HCT116 (cell line): ENCODE measurements around the gene TRAM1L1.
A peak's percentile ranks its signal among the peaks of the same experiment; 100 is the strongest.

Experiments used
- CBX3 ChIP-seq: IDR thresholded peaks from 2 replicates; pipeline ENCODE4 v1.6.1; 2012; ENCODE audit warnings: low read depth
- CEBPB ChIP-seq: IDR thresholded peaks from 2 replicates; pipeline ENCODE4 v1.6.1; 2012; ENCODE audit warnings: low read depth
- EZH2 ChIP-seq: fragments of 200-600 bp; sonication (generic); IDR thresholded peaks from 2 replicates; pipeline ENCODE4 v1.6.1; 2017; ENCODE audit warnings: antibody characterized with exemption, mixed run types
- JUND ChIP-seq: IDR thresholded peaks from 2 replicates; pipeline ENCODE4 v1.6.1; 2012
- POLR2A ChIP-seq: IDR thresholded peaks from 2 replicates; pipeline ENCODE4 v1.7.0; 2011; ENCODE audit warnings: borderline replicate concordance; ENCODE audit not compliant: insufficient read depth, insufficient read length; ENCODE audit errors: extremely low read depth
- POLR2AphosphoS5 ChIP-seq: IDR thresholded peaks from 2 replicates; pipeline ENCODE4 v1.6.1; 2011; ENCODE audit warnings: mild to moderate bottlenecking, low read depth, low read length, moderate library complexity
- SIN3A ChIP-seq: IDR thresholded peaks from 2 replicates; pipeline ENCODE4 v1.6.1; 2012; ENCODE audit warnings: low read depth
- SRF ChIP-seq: IDR thresholded peaks from 2 replicates; pipeline ENCODE4 v1.6.1; 2012; ENCODE audit warnings: low read depth
- YY1 ChIP-seq: IDR thresholded peaks from 2 replicates; pipeline ENCODE4 v1.6.1; 2011; ENCODE audit warnings: low read length, low read depth, moderate library complexity, mild to moderate bottlenecking; ENCODE audit not compliant: insufficient replicate concordance; ENCODE audit errors: extremely low read depth
- ZNF274 ChIP-seq: fragments of 200-500 bp; sonication (Bioruptor generic); IDR thresholded peaks from 2 replicates; pipeline ENCODE4 v1.6.1; 2014; ENCODE audit warnings: mild to moderate bottlenecking, low read depth, low read length, inconsistent platforms
- TF ChIP-seq, protein P1 (sequence below), 3 experiments: fragments of 200-600 bp in 1 of 3; sonication (generic) in 1 of 3; IDR thresholded peaks in 2 of 3; conservative IDR thresholded peaks in 1 of 3; 2 replicates each; pipeline ENCODE4 v1.5.1; 2012 to 2017; ENCODE audit warnings: low read depth in 2 of 3, low read length in 2 of 3, antibody characterized with exemption in 1 of 3, borderline replicate concordance in 1 of 3, control low read depth in 1 of 3, mild to moderate bottlenecking in 1 of 3, mixed read lengths in 1 of 3, mixed run types in 1 of 3, moderate library complexity in 1 of 3; ENCODE audit not compliant: insufficient read depth in 1 of 3
- TF ChIP-seq, protein P2 (sequence below): IDR thresholded peaks from 2 replicates; pipeline ENCODE4 v1.6.1; 2011; ENCODE audit warnings: mild to moderate bottlenecking, low read length, moderate library complexity; ENCODE audit not compliant: insufficient replicate concordance; ENCODE audit errors: extremely low read depth
- TF ChIP-seq, protein P3 (sequence below): IDR thresholded peaks from 2 replicates; pipeline ENCODE4 v1.6.1; 2012
- TF ChIP-seq, protein P4 (sequence below): IDR thresholded peaks from 2 replicates; pipeline ENCODE4 v1.6.1; 2012; ENCODE audit warnings: low read depth

DNA sequence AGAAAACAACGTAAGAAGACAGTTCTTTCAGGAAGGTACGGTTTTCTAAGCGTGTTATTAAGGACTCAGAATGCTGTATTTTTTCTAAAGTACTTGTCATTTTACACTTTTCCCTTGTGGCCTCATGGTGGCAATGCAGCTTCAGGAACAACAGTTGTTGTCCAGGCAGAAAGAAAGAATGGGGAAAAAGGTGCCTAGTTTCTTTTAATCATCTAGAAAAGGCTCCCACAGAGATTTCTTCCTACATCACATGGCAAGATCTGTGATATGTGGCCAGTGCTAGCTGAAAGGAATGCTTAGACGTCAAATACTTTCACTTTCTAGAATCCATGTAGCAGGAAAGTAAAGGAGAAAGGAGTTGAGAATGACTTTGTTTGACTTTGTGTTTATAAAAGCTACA, 49.0 kb upstream of the TRAM1L1 start:
- TF ChIP-seq, protein P1, sequence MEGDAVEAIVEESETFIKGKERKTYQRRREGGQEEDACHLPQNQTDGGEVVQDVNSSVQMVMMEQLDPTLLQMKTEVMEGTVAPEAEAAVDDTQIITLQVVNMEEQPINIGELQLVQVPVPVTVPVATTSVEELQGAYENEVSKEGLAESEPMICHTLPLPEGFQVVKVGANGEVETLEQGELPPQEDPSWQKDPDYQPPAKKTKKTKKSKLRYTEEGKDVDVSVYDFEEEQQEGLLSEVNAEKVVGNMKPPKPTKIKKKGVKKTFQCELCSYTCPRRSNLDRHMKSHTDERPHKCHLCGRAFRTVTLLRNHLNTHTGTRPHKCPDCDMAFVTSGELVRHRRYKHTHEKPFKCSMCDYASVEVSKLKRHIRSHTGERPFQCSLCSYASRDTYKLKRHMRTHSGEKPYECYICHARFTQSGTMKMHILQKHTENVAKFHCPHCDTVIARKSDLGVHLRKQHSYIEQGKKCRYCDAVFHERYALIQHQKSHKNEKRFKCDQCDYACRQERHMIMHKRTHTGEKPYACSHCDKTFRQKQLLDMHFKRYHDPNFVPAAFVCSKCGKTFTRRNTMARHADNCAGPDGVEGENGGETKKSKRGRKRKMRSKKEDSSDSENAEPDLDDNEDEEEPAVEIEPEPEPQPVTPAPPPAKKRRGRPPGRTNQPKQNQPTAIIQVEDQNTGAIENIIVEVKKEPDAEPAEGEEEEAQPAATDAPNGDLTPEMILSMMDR (IDR thresholded peaks at IDR 0.05 in 2 of 3, conservative IDR thresholded peaks at IDR 0.05 in 1 of 3; ENCODE audit: borderline replicate concordance in 1 of 3, insufficient read depth in 1 of 3, low read depth in 2 of 3, low read length in 2 of 3), result peak; percentile 60 to 76 (median 73)
- no peak for TF ChIP-seq SIN3A
- TF ChIP-seq POLR2A, result no peak
- no peak for TF ChIP-seq JUND
- TF ChIP-seq POLR2AphosphoS5, result no peak
- TF ChIP-seq, protein P2, sequence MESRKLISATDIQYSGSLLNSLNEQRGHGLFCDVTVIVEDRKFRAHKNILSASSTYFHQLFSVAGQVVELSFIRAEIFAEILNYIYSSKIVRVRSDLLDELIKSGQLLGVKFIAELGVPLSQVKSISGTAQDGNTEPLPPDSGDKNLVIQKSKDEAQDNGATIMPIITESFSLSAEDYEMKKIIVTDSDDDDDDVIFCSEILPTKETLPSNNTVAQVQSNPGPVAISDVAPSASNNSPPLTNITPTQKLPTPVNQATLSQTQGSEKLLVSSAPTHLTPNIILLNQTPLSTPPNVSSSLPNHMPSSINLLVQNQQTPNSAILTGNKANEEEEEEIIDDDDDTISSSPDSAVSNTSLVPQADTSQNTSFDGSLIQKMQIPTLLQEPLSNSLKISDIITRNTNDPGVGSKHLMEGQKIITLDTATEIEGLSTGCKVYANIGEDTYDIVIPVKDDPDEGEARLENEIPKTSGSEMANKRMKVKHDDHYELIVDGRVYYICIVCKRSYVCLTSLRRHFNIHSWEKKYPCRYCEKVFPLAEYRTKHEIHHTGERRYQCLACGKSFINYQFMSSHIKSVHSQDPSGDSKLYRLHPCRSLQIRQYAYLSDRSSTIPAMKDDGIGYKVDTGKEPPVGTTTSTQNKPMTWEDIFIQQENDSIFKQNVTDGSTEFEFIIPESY, result no peak
- TF ChIP-seq CEBPB, result no peak
- TF ChIP-seq ZNF274, result no peak
- no peak for TF ChIP-seq YY1
- TF ChIP-seq EZH2, result no peak
- TF ChIP-seq CBX3, result no peak
- TF ChIP-seq, protein P3, sequence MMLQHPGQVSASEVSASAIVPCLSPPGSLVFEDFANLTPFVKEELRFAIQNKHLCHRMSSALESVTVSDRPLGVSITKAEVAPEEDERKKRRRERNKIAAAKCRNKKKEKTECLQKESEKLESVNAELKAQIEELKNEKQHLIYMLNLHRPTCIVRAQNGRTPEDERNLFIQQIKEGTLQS, result no peak
- TF ChIP-seq, protein P4, sequence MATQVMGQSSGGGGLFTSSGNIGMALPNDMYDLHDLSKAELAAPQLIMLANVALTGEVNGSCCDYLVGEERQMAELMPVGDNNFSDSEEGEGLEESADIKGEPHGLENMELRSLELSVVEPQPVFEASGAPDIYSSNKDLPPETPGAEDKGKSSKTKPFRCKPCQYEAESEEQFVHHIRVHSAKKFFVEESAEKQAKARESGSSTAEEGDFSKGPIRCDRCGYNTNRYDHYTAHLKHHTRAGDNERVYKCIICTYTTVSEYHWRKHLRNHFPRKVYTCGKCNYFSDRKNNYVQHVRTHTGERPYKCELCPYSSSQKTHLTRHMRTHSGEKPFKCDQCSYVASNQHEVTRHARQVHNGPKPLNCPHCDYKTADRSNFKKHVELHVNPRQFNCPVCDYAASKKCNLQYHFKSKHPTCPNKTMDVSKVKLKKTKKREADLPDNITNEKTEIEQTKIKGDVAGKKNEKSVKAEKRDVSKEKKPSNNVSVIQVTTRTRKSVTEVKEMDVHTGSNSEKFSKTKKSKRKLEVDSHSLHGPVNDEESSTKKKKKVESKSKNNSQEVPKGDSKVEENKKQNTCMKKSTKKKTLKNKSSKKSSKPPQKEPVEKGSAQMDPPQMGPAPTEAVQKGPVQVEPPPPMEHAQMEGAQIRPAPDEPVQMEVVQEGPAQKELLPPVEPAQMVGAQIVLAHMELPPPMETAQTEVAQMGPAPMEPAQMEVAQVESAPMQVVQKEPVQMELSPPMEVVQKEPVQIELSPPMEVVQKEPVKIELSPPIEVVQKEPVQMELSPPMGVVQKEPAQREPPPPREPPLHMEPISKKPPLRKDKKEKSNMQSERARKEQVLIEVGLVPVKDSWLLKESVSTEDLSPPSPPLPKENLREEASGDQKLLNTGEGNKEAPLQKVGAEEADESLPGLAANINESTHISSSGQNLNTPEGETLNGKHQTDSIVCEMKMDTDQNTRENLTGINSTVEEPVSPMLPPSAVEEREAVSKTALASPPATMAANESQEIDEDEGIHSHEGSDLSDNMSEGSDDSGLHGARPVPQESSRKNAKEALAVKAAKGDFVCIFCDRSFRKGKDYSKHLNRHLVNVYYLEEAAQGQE, result no peak
- no peak for TF ChIP-seq SRF
